Measurements from ENCODE around the gene KMT2D. TPM values are rescaled to one million over a fixed set of nuclear protein-coding genes. Genes with fewer than 3 reads are reported as not detected.

KMT2D gene
- 40.0 to 46.7 TPM (median 41.6 TPM) in 5 replicates for total RNA-seq (2022; extraction: Qiagen RNA extraction; ENCODE audit: low read depth)

DNA sequence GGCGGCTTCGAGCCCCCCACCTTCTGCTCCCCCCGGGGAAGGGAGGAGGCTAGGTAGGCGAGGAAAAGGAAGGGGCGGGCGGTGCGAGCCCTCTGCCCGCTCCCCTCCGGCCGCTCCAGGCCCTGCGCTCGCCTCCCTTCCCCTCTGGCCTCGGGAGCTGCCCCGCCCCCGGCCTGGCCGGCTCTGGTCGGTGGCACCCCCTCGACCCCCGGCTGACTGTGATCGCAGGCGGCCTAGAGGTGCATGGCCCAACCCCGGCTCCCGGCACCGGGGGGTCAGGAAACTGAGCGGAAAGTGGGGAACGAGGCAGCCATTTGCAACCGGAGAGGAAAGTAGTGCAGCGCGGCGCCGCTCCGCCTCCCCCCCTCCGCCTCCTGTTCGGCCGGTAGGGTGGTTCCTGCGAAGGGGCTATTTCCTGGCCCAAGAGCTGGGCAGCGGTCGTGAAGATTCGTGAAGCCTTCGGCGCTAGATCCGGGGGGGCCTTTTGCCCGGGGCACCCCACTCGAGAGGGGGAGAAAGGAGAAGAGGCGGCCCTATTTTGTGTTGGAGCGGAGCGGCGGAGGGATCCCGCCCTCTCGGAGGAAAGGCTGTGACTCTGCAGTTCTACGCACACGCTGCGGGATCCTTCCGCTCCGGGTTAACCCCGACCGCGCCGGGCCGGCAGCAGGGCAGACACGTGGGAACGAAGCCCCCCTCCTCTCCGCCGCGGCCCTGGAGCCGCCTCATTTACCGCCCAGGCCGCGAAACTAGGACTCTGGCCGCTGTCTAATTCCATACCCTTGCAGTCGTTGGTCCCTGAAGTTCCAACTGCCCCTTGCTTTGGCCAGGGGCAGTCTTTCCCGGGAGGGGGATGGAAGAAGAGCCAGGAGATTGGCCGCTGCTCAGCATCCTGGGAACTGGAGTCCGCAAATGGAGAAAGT is at the start of gene KMT2D:
Gene KMT2D, minus strand, starts transcription at position 558 of the 920 bp plus-strand sequence. CDS start 5,470 bp downstream, outside the sequence.

DNA sequence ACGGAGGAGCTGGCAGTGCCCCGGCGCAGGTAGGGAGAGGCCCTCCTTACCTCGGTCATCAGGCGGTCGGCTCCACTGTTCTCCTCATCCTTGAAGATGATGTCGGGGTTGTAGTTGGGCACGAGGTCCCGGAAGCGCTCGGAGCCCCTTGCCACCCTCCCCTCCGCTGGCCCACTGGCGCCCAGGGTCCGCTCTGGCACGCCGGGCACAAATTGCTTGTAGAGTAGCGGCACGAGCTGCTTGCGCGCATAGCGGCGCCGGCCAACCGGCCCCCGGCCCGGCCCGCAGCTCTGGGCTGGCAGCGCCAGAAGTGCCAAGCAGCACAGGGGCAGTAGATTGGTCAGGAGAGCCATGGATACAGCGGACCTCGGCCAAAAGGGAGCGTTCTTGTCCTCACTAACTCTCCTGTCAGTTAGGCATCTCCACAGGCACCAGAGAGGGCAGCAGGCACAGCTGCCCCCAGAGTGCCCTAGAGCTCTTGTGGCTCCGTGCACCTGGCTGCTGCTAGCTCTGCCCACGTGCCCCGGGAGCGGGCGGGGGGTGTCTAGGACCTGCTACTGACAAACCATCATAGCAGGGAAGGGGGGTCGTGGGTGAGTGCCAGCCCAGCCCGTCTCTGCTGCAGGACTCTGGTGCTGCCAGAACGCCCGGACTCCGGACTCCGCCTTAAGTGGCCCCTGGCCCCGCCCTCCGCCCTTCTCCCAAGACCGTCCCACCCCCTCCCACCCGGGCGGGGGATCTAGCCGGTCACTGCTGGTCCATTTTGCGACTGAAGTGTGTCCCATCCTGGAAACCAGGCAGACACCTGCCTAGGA is 33.8 kb upstream of the KMT2D start, which contains the start of gene DHH:
Gene DHH, minus strand, starts transcription at position 642 of the 815 bp plus-strand sequence. Its CDS starts 289 bp downstream, at position 353.

GRCh38 chr12:49069507-49070346 is 9.1 kb upstream of the KMT2D start, which contains the start of gene RHEBL1:
TSS of gene RHEBL1 (minus strand) at chr12:49069979. CDS start at chr12:49069785, 194 bp downstream.

DNA sequence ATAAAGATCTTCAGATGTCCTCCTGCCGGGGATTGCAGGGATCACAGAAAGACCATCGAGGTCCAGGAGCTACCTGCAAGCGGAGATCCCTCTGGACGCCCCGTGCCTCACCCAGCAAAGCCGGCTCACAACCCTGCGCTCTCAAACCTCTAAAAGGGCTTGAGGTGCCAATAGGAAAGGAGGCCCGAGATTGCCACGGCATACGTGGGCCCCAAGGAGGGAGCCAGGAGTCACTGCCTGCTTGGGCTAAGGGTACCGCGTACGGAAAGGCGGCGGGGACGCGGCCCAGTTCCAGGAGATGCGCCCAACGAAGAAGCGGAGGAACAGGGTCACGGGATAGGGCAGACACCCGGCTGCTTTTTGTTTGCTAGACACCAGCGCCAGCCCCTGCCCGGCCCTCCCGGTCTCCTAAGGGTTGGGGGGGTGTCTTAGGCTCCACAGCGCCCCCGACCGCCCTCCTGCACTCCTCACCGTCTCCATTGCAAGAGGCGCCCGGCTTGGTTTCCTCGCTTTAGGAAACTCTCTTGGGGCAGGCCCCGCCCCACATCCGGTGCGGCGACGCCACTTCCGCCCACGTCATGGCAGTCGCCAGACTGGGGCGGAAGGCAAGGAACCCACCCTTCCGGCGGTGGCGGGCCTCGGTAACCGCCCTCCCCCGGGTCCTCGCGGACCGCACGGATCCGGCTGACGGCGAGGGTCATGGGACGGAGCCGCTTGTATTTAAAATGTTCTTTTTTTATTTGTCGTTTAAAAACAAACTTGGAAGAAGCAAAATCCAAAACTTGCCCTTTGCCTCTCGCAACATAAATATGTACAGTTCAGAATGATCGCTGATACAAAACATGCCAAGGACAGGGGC is 42.1 kb downstream of the KMT2D start, which contains the start of gene PRKAG1:
Gene PRKAG1, minus strand, starts transcription at position 516 of the 859 bp plus-strand sequence. Its CDS starts 36 bp downstream, at position 480.

Other genes with a start within 250 kb of the KMT2D start
- gene CACNB3, start 242.3 kb downstream of the KMT2D start, total RNA-seq (2022; extraction: Qiagen RNA extraction; ENCODE audit: low read depth), result 30.8 to 40.7 TPM (median 35.8 TPM) in 5 replicates
- gene DDX23, start 208.6 kb downstream of the KMT2D start, total RNA-seq (2022; extraction: Qiagen RNA extraction; ENCODE audit: low read depth), result 74.3 to 96.1 TPM (median 87.6 TPM) in 5 replicates
- gene RND1, start 194.9 kb downstream of the KMT2D start, total RNA-seq (2022; extraction: Qiagen RNA extraction; ENCODE audit: low read depth), result 17.0 to 23.9 TPM (median 19.9 TPM) in 5 replicates
- 45.2 to 56.0 TPM (median 53.7 TPM) in 5 replicates for gene FKBP11, start 135.3 kb downstream of the KMT2D start, total RNA-seq (2022; extraction: Qiagen RNA extraction; ENCODE audit: low read depth)
- gene ARF3, start 103.3 kb downstream of the KMT2D start, total RNA-seq (2022; extraction: Qiagen RNA extraction; ENCODE audit: low read depth), result 124 to 166 TPM (median 152 TPM) in 5 replicates
- 1.7 to 3.0 TPM (median 2.5 TPM) in 5 replicates for gene WNT10B, start 89.1 kb downstream of the KMT2D start, total RNA-seq (2022; extraction: Qiagen RNA extraction; ENCODE audit: low read depth)
- 0.08 TPM in 1 of 5 replicates, not detected in the others for gene WNT1, start 82.5 kb downstream of the KMT2D start, total RNA-seq (2022; extraction: Qiagen RNA extraction; ENCODE audit: low read depth)
- gene DDN, start 61.4 kb downstream of the KMT2D start, total RNA-seq (2022; extraction: Qiagen RNA extraction; ENCODE audit: low read depth), result 0.58 to 0.73 TPM (median 0.65 TPM) in 5 replicates
- gene PRKAG1, start 42.0 kb downstream of the KMT2D start, total RNA-seq (2022; extraction: Qiagen RNA extraction; ENCODE audit: low read depth), result 39.9 to 48.3 TPM (median 42.8 TPM) in 5 replicates
- 3.9 to 6.4 TPM (median 5.7 TPM) in 5 replicates for gene RHEBL1, start 9.2 kb upstream of the KMT2D start, total RNA-seq (2022; extraction: Qiagen RNA extraction; ENCODE audit: low read depth)
- 0.02 TPM in 2 of 5 replicates, not detected in the others for gene DHH, start 34.0 kb upstream of the KMT2D start, total RNA-seq (2022; extraction: Qiagen RNA extraction; ENCODE audit: low read depth)
- gene LMBR1L, start 50.1 kb upstream of the KMT2D start, total RNA-seq (2022; extraction: Qiagen RNA extraction; ENCODE audit: low read depth), result 13.0 to 18.6 TPM (median 17.5 TPM) in 5 replicates
- gene TUBA1B, start 70.6 kb upstream of the KMT2D start, total RNA-seq (2022; extraction: Qiagen RNA extraction; ENCODE audit: low read depth), result 2,295 to 2,611 TPM (median 2,449 TPM) in 5 replicates
- gene TUBA1A, start 128.3 kb upstream of the KMT2D start, total RNA-seq (2022; extraction: Qiagen RNA extraction; ENCODE audit: low read depth), result 167 to 207 TPM (median 191 TPM) in 5 replicates
- gene TUBA1C, start 204.3 kb upstream of the KMT2D start, total RNA-seq (2022; extraction: Qiagen RNA extraction; ENCODE audit: low read depth), result 1,753 to 2,247 TPM (median 1,843 TPM) in 5 replicates
- 0.52 to 1.2 TPM (median 0.83 TPM) in 5 replicates for gene PRPH, start 234.4 kb upstream of the KMT2D start, total RNA-seq (2022; extraction: Qiagen RNA extraction; ENCODE audit: low read depth)

Measured in A549 treated with DMSO at 1 μM for 4 hours (cell line).